Stimulated activated CD8-positive, alpha-beta memory T cell treated with anti-CD3 and anti-CD28 coated beads, Interleukin-2, amount 100 ng/mL, for 48 hours (primary cell): ENCODE measurements around the gene TAS2R5.
"Not testable (repeated sequence)": the region's sequence is repeated elsewhere in the genome, so short reads cannot be mapped to it uniquely, and the experiment has no call there.

ENCODE experiments used
- DNase-seq, 2 donors: peaks; one replicate each; pipeline ENCODE4 v3.0.0-alpha.2; 2020; ENCODE audit warnings: low read depth in 2 of 2

TAS2R5 gene

DNA sequence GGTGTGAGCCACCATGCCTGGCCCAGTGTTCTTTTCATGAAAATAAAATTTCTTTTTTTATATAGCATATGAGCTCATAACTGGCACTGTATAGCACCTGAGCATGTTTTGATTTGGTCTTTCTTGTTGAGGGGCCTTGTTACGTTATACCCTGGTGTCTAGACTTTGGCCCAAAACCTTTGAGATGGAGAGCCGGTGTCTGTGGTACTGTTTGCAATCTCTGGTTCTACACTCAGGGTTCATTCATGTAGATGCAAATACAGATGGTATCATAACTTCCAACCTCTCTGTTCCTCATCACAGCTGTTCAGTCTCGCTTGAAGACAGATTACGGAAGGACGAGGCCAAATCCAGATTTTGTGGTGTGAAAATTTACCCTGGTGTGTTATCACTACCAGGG is at the start of gene TAS2R5:
TSS of gene TAS2R5 (plus strand) at position 301 of the 400 bp plus-strand sequence. CDS start 145 bp downstream, outside the sequence.
- DNase-seq = no peak

- DNase-seq = no peak
Observed at GRCh38 chr7:141742229-141742628, 47.8 kb upstream of the TAS2R5 start.

DNA sequence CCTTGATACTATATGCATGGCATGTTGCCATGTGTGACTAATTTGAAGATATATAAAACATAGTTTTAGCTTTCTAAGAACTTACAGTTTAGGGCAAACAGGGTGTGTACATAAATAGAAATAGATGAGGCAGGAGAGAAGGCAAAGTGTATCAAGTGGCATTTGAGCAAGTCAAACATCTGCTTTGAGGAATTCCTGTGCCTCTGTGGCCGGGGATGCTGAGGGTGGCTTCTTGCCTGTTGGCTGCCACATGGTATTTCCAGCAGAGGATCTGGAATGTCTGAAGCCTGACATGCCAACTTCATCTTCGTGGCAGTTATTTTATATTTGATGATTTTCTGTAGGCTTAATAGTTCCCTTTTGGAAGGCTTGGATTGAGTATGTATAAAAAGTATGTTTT is 45.9 kb upstream of the TAS2R5 start:
- no peak for DNase-seq

DNA sequence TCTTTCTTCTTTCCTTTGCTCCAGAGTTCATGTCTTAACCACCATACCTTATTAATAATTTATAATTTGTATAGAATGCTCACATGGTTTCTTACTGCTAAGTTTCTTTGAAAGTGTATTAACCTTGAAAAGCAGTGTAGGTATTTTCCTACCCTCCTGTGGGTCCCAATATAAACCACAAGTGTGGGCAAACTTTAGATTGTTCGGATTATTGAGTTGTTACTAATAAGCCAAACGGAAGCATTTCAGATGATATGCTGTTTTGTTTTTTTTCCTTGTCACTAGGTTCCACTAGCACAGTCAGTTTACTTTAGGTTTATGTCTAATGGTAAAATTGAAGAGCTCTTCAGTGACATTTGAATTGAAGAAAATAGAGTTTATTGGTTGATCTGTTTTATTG is 41.6 kb upstream of the TAS2R5 start:
- no peak for DNase-seq

GRCh38 chr7:141751904-141752303 is 38.1 kb upstream of the TAS2R5 start:
- not testable (repeated sequence) for DNase-seq

DNA sequence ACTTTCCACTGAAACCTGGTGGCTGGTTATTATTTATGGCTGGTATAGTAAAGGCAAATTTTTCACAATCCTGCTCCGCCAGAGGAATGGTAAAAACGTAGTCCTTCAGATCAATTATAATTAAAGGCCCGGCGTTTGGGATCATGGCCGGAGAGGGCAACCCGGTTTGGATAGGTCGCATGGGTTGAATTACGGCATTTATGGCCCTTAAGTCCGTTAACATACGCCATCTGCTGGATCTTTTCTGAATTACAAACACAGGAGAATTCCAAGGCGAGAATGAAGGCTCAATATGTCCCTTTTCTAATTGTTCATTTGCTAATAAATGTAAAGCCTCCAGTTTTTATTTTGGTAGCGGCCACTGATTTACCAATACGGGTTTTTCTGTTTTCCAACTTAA is 37.4 kb upstream of the TAS2R5 start:
- DNase-seq = no peak

GRCh38 chr7:141754939-141755338 is 35.1 kb upstream of the TAS2R5 start:
- no peak for DNase-seq

GRCh38 chr7:141763797-141764196 is 26.2 kb upstream of the TAS2R5 start, which contains the start of gene TAS2R3:
Gene TAS2R3 (plus strand): TSS chr7:141764097. CDS start chr7:141764159, 62 bp downstream.
- no peak for DNase-seq

GRCh38 chr7:141770083-141770583 is 19.9 kb upstream of the TAS2R5 start:
- DNase-seq = not testable (repeated sequence)

- no peak for DNase-seq
Observed at GRCh38 chr7:141776374-141776773, 13.6 kb upstream of the TAS2R5 start, which contains the start of gene TAS2R4. Gene TAS2R4 (plus strand): TSS chr7:141776674. CDS start chr7:141778489, 1,815 bp downstream.

DNA sequence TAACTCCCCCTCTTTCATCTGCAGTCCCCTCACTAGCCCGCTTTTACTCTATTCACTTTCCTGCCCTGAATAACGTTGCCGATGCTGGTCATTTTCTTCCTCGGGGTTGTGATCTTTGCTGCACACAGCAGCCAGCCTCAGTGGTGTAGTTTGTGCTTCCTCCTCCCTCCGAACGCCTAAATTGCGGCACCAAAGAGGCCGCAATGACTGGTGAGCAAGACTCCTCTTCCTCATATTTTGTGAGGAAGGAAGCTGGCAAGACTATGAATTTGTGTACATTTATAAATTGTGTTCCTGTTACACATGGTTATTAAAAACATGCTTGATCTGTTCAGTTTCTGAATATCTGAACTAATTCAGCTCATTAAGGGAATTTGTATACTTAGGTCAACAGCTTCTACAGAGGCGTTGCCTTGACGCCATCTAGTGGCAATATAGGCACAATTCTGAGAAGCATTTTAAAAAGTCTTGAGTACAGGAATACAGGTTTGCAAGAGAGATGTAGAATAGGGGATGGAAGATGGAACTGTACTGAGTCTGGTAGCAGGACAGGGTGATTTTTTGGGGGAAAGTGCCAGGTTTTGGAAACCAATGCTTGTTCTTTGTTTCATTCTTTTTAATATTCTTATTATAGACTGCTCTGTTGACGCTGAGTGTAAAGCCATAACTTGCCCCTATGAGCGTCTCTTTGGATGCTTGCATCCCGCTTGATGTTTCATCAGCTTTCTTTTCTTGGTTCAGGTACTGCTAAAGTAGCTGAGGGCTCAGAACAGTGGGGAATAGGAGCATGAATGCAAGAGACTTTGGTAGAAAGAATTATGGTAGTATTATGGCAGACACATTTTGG is 4.1 kb upstream of the TAS2R5 start:
- no peak for DNase-seq

DNA sequence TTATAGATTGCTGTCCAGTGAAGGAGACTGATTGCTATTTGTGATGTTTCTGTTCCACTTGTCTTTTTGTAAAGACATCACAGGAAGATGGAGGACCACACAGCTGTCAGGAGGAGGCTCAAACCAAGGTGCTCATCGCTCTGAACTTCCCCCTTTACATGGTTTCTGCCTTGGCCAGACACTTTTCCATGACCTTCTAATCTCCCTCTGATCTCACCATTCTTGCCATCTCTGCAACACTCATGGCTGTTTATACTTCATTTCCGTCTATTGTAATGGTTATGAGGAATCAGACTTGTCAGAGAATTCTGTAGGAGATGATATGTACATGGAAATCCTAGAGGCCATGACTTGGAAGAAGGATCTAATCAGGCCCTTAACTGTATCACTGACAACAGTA is 1.7 kb upstream of the TAS2R5 start:
- DNase-seq = no peak

DNA sequence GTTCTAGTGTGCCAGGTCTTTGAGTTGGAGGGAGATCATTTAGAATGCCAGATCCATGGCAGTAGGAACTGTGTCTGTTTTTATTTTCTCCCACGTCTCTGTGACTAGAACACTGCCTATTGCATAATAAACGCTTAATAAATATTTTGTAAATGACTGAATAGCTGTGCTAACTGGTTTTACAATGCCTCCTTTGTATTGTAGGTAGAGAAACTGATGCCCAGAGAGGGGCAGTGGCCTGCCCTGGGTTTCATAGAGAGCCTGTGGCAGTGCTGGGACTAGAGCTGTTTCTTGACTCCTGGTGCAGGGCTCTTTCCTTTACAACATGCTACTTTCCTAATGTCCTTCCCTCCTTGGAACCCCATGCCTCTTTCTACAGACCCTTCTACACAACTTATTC is 2.5 kb downstream of the TAS2R5 start:
- no peak for DNase-seq

- DNase-seq = no peak
Observed at GRCh38 chr7:141820067-141820466, 30.1 kb downstream of the TAS2R5 start.

DNA sequence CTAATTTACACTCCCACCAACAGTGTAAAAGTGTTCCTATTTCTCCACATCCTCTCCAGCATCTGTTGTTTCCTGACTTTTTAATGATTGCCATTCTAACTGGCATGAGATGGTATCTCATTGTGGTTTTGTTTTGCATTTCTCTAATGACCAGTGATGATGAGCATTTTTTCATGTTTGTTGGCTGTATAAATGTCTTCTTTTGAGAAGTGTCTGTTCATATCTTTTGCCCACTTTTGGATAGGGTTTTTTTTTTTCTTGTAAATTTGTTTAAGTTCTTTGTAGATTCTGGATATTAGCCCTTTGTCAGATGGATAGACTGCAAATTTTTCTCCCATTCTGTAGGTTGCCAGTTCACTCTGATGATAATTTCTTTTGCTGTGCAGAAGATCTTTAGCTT is 32.4 kb downstream of the TAS2R5 start:
- not testable (repeated sequence) for DNase-seq

DNA sequence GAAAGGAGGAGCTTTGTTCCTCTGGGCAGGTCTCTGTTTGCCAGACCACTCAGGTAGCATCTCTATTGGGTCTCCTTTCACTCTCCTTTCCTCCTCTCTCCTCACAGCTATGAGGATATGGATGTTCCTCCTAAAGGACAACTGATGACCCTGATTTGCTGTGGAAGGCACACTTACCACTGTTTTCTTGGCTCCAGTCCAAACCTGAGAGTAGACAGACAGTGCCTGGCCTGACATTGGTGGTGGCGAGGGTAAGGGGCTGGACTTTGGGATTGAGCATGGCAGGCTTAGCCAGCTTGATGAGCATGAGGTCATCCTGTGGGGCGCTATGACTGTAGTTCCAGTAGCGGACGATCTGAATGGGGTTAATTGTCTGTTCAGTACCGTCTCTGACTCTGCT is 47.7 kb downstream of the TAS2R5 start:
- DNase-seq = no peak

DNA sequence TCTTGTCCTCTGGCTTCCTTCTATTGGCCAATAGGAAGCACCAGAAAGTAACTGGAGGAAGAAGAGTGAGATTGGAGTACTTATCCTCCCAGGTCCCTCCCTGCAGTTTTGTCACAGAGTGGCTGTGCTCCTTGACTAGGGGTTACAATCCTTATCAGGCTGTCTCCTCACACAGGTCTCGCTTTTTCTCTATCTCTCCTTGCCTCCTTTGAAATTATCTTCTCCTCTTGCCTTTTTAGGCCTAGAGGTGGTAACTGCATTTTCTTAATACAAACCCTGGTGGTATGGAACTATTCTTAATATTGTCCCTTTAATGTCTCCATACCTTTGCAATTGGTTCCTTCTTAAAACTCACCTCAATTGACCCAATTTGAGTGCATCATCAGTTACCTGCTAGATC is 48.6 kb downstream of the TAS2R5 start:
- no peak for DNase-seq

- no peak for DNase-seq
Observed at GRCh38 chr7:141839256-141839655, 49.2 kb downstream of the TAS2R5 start.

- DNase-seq = no peak
Observed at GRCh38 chr7:141840708-141841107, 50.7 kb downstream of the TAS2R5 start.
